ENCODE data around the gene ENPP1.

ENPP1 gene

GRCh38 chr6:131937703-131938631 is 130.1 kb downstream of the ENPP1 start:
- ATAC-seq (no peak), DNase-seq (no peak)
- no peaks in the 10 kb centered on the region for H3K9me3 Mint-ChIP-seq
- H3K4me3 Mint-ChIP-seq, result no peak overlapping the region
- peaks cover 2% of the 10 kb centered on the region for H3K27me3 Mint-ChIP-seq
- no peaks in the 10 kb centered on the region for H3K4me1 Mint-ChIP-seq
- H3K27ac Mint-ChIP-seq, result no peak overlapping the region
- H3K36me3 Mint-ChIP-seq (ENCODE audit: low read depth), result no peaks in the 10 kb centered on the region
